ENCODE data around the gene DNAH7. TPM values are rescaled to one million over a fixed set of nuclear protein-coding genes. Genes with fewer than 3 reads are reported as not detected.
"Not testable (repeated sequence)": the region's sequence is repeated elsewhere in the genome, so short reads cannot be mapped to it uniquely, and the experiment has no call there.

DNAH7 gene
- polyA plus RNA-seq, 1 experiment, result 1.2 TPM

GRCh38 chr2:195694553-195694952 lies 374.1 kb downstream of the DNAH7 start:
- no peaks in the 10 kb centered on the region for H3K27me3 ChIP-seq (ENCODE audit: control insufficient read depth, insufficient read depth, low read length)

GRCh38 chr2:195692531-195692930 lies 376.1 kb downstream of the DNAH7 start:
- H3K27ac ChIP-seq (ENCODE audit: low read depth, low read length); DNase-seq (ENCODE audit: low read depth, low spot score); H3K4me3 ChIP-seq (ENCODE audit: low read depth, low read length); CTCF ChIA-PET; H3K9me3 ChIP-seq (ENCODE audit: control insufficient read depth, insufficient read depth, low read length); POLR2A ChIA-PET; H3K27me3 ChIP-seq (ENCODE audit: control insufficient read depth, insufficient read depth, low read length): not testable (repeated sequence)

More at GRCh38 chr2:195694553-195694952, 374.1 kb downstream of the DNAH7 start:
- Histone ChIP-seq H3K4me3 (ENCODE audit: low read depth, low read length) (no peak overlapping the region), H3K9me3 (ENCODE audit: control insufficient read depth, insufficient read depth, low read length) (peaks cover 7% of the 10 kb centered on the region), H3K27ac (ENCODE audit: low read depth, low read length) (no peak overlapping the region)
- DNase-seq (ENCODE audit: low read depth, low spot score), result no peak
- ChIA-PET POLR2A (no interaction called here), CTCF (no interaction called here)
- no peak for TF ChIP-seq CTCF (IDR thresholded peaks at IDR 0.05; ENCODE audit: low read depth, low read length)

Other genes with a start within 250 kb of the DNAH7 start
- 26.0 and 31.8 TPM in 2 replicates for gene STK17B, start 102.7 kb upstream of the DNAH7 start, polyA plus RNA-seq (2011; rRNA removed)